Suprapubic skin (tissue), 4 donors: ENCODE results near the gene FAM20B.

ENCODE experiments used
- EP300 ChIP-seq: sonication (generic); formaldehyde crosslinking; IDR thresholded peaks from one replicate; pipeline ENCODE4 v1.6.1; 2017; ENCODE audit warnings: antibody characterized with exemption
- POLR2A ChIP-seq, 2 donors: fragments of 450-650 bp; IDR thresholded peaks; one replicate each; pipeline ENCODE4 v1.6.1; 2017; ENCODE audit warnings: antibody characterized with exemption in 2 of 2, mild to moderate bottlenecking in 2 of 2, moderate library complexity in 2 of 2
- POLR2AphosphoS5 ChIP-seq, 3 donors: sonication (generic); formaldehyde crosslinking; IDR thresholded peaks; one replicate each; pipeline ENCODE4 v1.6.1; 2017; ENCODE audit warnings: antibody characterized with exemption in 3 of 3
- TF ChIP-seq, protein P1 (sequence below), 2 donors: fragments of 200-600 bp in 1 of 2; fragments of 450-650 bp in 1 of 2; sonication (generic) in 1 of 2; IDR thresholded peaks; one replicate each; pipeline ENCODE4 v1.5.1; 2016 to 2019; ENCODE audit warnings: antibody characterized with exemption in 2 of 2, mild to moderate bottlenecking in 1 of 2, moderate library complexity in 1 of 2

GRCh38 chr1:179036844-179037465, 11.3 kb downstream of the FAM20B start:
- TF ChIP-seq POLR2A (IDR thresholded peaks at IDR 0.05) = no peak
- TF ChIP-seq, protein P1, sequence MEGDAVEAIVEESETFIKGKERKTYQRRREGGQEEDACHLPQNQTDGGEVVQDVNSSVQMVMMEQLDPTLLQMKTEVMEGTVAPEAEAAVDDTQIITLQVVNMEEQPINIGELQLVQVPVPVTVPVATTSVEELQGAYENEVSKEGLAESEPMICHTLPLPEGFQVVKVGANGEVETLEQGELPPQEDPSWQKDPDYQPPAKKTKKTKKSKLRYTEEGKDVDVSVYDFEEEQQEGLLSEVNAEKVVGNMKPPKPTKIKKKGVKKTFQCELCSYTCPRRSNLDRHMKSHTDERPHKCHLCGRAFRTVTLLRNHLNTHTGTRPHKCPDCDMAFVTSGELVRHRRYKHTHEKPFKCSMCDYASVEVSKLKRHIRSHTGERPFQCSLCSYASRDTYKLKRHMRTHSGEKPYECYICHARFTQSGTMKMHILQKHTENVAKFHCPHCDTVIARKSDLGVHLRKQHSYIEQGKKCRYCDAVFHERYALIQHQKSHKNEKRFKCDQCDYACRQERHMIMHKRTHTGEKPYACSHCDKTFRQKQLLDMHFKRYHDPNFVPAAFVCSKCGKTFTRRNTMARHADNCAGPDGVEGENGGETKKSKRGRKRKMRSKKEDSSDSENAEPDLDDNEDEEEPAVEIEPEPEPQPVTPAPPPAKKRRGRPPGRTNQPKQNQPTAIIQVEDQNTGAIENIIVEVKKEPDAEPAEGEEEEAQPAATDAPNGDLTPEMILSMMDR (IDR thresholded peaks at IDR 0.05) = no peak
- no peak for TF ChIP-seq POLR2AphosphoS5 (IDR thresholded peaks at IDR 0.05)
- TF ChIP-seq EP300 = no peak
